ENCODE measurements around the gene SPG7.
"Not testable (repeated sequence)": the region's sequence is repeated elsewhere in the genome, so short reads cannot be mapped to it uniquely, and the experiment has no call there.

The SPG7 gene

GRCh38 chr16:89507834-89508590 lies at the start of gene SPG7:
Gene SPG7 (plus strand): TSS chr16:89508403. CDS start chr16:89508418, 15 bp downstream.
- peak; percentile 75 for DNase-seq

GRCh38 chr16:89458551-89458950 lies 49.7 kb upstream of the SPG7 start:
- DNase-seq = no peak

GRCh38 chr16:89458967-89459366 lies 49.2 kb upstream of the SPG7 start:
- no peak for DNase-seq

- no peak for DNase-seq
Observed at GRCh38 chr16:89460556-89460955, 47.6 kb upstream of the SPG7 start.

- DNase-seq = not testable (repeated sequence)
Observed at GRCh38 chr16:89461890-89462289, 46.3 kb upstream of the SPG7 start.

GRCh38 chr16:89462639-89463038 lies 45.6 kb upstream of the SPG7 start:
- not testable (repeated sequence) for DNase-seq

- not testable (repeated sequence) for DNase-seq
Observed at GRCh38 chr16:89463312-89463711, 44.9 kb upstream of the SPG7 start.

- no peak for DNase-seq
Observed at GRCh38 chr16:89466920-89467319, 41.3 kb upstream of the SPG7 start.

- no peak for DNase-seq
Observed at GRCh38 chr16:89467382-89467781, 40.8 kb upstream of the SPG7 start.

- DNase-seq = no peak
Observed at GRCh38 chr16:89472711-89473075, 35.5 kb upstream of the SPG7 start.

- no peak for DNase-seq
Observed at GRCh38 chr16:89473136-89473712, 35.0 kb upstream of the SPG7 start.

GRCh38 chr16:89473791-89474414 lies 34.3 kb upstream of the SPG7 start:
- no peak for DNase-seq

GRCh38 chr16:89475144-89475543 lies 33.1 kb upstream of the SPG7 start:
- DNase-seq = no peak

- DNase-seq = no peak
Observed at GRCh38 chr16:89476379-89476778, 31.8 kb upstream of the SPG7 start.

GRCh38 chr16:89476811-89477261 lies 31.4 kb upstream of the SPG7 start:
- DNase-seq = no peak

GRCh38 chr16:89478576-89479221 lies 29.5 kb upstream of the SPG7 start:
- DNase-seq = no peak

- DNase-seq = no peak
Observed at GRCh38 chr16:89481356-89481955, 26.7 kb upstream of the SPG7 start.

GRCh38 chr16:89482150-89482816 lies 25.9 kb upstream of the SPG7 start:
- DNase-seq = no peak

GRCh38 chr16:89482817-89483205 lies 25.4 kb upstream of the SPG7 start:
- DNase-seq = no peak

GRCh38 chr16:89484041-89484501 lies 24.1 kb upstream of the SPG7 start:
- no peak for DNase-seq

GRCh38 chr16:89484923-89485679 lies 23.1 kb upstream of the SPG7 start:
- DNase-seq = no peak

All from NCI-H1436 (cell line).